ENCODE results near the gene CEP192. TPM values are rescaled to one million over a fixed set of nuclear protein-coding genes. Genes with fewer than 3 reads are reported as not detected.

CEP192 gene
- total and polyA plus RNA-seq, 2 of the 13 experiments (the other 11 are each of a cell fraction or from before 2014, with no cell fraction given): 15.3 to 24.7 TPM

DNA sequence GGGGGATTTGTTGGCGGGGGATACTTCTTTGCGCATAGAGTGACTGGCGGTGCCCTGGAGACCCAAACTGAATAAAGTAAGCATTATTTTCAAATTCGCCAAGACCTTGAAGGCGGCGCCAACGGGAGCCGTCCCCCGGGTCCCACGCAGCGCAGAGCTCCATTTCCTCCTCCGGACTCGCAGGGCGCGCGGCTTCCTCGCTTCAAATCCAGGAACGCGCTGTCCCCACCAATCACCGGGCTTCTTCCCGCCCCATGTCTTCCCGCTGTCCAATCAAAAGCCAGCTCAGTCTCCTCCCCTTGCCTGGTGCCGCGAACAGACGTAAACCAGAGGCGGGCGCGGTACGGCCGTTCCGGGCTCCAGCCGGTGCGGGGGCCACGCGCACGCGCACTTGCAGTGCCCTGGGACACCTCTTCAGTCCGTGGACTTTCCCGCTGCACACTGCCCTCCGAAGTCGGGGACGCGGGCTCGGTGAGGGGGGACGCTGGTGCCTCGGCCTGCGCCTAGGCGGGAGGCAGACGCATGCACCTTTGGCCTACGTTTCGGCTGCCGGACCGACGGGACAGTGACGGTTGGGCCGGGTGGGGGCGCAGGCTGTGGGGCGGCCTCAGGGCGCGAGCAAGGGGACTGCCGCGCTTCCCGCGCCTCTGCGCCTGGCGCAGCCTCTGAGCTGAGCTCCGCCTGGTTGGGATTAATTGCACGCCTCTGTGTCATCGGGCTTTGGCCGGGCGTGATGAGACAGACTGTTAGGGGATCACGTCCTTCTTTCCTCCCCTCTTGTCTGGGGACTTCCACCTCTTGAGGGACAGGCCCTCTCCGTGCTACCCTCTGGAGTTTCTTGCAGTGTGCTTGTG, at the start of gene CEP192 (continued):
- TF ChIP-seq, protein P1, sequence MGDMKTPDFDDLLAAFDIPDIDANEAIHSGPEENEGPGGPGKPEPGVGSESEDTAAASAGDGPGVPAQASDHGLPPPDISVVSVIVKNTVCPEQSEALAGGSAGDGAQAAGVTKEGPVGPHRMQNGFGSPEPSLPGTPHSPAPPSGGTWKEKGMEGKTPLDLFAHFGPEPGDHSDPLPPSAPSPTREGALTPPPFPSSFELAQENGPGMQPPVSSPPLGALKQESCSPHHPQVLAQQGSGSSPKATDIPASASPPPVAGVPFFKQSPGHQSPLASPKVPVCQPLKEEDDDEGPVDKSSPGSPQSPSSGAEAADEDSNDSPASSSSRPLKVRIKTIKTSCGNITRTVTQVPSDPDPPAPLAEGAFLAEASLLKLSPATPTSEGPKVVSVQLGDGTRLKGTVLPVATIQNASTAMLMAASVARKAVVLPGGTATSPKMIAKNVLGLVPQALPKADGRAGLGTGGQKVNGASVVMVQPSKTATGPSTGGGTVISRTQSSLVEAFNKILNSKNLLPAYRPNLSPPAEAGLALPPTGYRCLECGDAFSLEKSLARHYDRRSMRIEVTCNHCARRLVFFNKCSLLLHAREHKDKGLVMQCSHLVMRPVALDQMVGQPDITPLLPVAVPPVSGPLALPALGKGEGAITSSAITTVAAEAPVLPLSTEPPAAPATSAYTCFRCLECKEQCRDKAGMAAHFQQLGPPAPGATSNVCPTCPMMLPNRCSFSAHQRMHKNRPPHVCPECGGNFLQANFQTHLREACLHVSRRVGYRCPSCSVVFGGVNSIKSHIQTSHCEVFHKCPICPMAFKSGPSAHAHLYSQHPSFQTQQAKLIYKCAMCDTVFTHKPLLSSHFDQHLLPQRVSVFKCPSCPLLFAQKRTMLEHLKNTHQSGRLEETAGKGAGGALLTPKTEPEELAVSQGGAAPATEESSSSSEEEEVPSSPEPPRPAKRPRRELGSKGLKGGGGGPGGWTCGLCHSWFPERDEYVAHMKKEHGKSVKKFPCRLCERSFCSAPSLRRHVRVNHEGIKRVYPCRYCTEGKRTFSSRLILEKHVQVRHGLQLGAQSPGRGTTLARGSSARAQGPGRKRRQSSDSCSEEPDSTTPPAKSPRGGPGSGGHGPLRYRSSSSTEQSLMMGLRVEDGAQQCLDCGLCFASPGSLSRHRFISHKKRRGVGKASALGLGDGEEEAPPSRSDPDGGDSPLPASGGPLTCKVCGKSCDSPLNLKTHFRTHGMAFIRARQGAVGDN (CRISPR knock-in tag; IDR thresholded peaks at IDR 0.05): peak; percentile 98
- 0 out of 2 replicates have a peak, but pooled peaks have one; percentile 75 for TF ChIP-seq ZNF572 (CRISPR knock-in tag; IDR thresholded peaks at IDR 0.05)
- TF ChIP-seq ZNF3 (CRISPR knock-in tag; IDR thresholded peaks at IDR 0.05): no peak
- TF ChIP-seq MATR3 (CRISPR knock-in tag; IDR thresholded peaks at IDR 0.05): no peak
- TF ChIP-seq, protein P2, sequence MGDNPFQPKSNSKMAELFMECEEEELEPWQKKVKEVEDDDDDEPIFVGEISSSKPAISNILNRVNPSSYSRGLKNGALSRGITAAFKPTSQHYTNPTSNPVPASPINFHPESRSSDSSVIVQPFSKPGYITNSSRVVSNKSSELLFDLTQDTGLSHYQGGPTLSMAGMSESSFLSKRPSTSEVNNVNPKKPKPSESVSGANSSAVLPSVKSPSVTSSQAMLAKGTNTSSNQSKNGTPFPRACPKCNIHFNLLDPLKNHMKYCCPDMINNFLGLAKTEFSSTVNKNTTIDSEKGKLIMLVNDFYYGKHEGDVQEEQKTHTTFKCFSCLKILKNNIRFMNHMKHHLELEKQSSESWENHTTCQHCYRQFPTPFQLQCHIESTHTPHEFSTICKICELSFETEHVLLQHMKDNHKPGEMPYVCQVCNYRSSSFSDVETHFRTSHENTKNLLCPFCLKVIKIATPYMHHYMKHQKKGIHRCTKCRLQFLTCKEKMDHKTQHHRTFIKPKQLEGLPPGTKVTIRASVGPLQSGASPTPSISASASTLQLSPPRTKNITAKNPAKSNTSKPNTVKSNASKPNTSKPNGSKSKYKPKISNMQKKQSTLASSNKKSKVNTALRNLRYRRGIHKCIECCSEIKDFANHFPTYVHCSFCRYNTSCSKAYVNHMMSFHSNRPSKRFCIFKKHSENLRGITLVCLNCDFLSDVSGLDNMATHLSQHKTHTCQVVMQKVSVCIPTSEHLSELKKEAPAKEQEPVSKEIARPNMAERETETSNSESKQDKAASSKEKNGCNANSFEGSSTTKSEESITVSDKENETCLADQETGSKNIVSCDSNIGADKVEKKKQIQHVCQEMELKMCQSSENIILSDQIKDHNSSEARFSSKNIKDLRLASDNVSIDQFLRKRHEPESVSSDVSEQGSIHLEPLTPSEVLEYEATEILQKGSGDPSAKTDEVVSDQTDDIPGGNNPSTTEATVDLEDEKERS (CRISPR knock-in tag; IDR thresholded peaks at IDR 0.05): peak; percentile 98
- peak; percentile 87; the same call in 1 of the 2 replicates for TF ChIP-seq ZGPAT (CRISPR knock-in tag; IDR thresholded peaks at IDR 0.05)
- no peak for TF ChIP-seq ZNF703 (CRISPR knock-in tag; IDR thresholded peaks at IDR 0.05; ENCODE audit: borderline replicate concordance)
- TF ChIP-seq RFXAP (CRISPR knock-in tag; IDR thresholded peaks at IDR 0.05; ENCODE audit: borderline replicate concordance): peak; percentile 79
- TF ChIP-seq, protein P3, sequence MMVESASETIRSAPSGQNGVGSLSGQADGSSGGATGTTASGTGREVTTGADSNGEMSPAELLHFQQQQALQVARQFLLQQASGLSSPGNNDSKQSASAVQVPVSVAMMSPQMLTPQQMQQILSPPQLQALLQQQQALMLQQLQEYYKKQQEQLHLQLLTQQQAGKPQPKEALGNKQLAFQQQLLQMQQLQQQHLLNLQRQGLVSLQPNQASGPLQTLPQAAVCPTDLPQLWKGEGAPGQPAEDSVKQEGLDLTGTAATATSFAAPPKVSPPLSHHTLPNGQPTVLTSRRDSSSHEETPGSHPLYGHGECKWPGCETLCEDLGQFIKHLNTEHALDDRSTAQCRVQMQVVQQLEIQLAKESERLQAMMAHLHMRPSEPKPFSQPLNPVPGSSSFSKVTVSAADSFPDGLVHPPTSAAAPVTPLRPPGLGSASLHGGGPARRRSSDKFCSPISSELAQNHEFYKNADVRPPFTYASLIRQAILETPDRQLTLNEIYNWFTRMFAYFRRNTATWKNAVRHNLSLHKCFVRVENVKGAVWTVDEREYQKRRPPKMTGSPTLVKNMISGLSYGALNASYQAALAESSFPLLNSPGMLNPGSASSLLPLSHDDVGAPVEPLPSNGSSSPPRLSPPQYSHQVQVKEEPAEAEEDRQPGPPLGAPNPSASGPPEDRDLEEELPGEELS (CRISPR knock-in tag; IDR thresholded peaks at IDR 0.05): peak; percentile 68; the same call in 1 of the 2 replicates
- no peak for TF ChIP-seq FOXK2 (IDR thresholded peaks at IDR 0.05)
- TF ChIP-seq CREBL2 (CRISPR knock-in tag; IDR thresholded peaks at IDR 0.05; ENCODE audit: borderline replicate concordance): peak; percentile 69; the same call in 1 of the 2 replicates
- peak; percentile 86 for TF ChIP-seq POLR2AphosphoS5 (IDR thresholded peaks at IDR 0.05; ENCODE audit: low read depth, low read length)
- TF ChIP-seq, protein P4, sequence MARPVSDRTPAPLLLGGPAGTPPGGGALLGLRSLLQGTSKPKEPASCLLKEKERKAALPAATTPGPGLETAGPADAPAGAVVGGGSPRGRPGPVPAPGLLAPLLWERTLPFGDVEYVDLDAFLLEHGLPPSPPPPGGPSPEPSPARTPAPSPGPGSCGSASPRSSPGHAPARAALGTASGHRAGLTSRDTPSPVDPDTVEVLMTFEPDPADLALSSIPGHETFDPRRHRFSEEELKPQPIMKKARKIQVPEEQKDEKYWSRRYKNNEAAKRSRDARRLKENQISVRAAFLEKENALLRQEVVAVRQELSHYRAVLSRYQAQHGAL (CRISPR knock-in tag; IDR thresholded peaks at IDR 0.05; ENCODE audit: not compliant biosample characterization): no peak
- TF ChIP-seq TEAD2 (CRISPR knock-in tag; IDR thresholded peaks at IDR 0.05): no peak
- TF ChIP-seq ZFP82 (CRISPR knock-in tag; IDR thresholded peaks at IDR 0.05; ENCODE audit: borderline replicate concordance): no peak; the same call in 1 of the 2 replicates

Measured in HepG2 (cell line).